Stimulated activated CD4-positive, alpha-beta T cell treated with anti-CD3 and anti-CD28 coated beads, Interleukin-12 subunit alpha, Interleukin-12 subunit beta, amount 100 ng/mL, for 48 hours (primary cell): Measurements from ENCODE around the gene KIR2DL1.
"Not testable (repeated sequence)": the region's sequence is repeated elsewhere in the genome, so short reads cannot be mapped to it uniquely, and the experiment has no call there.

Experiments used
- DNase-seq, 3 donors: peaks; one replicate each; pipeline ENCODE4 v3.0.0-alpha.2; 2020; ENCODE audit warnings: low read depth in 2 of 3, low spot score in 1 of 3

KIR2DL1 gene

GRCh38 chr19:54817670-54818536 is 48.3 kb downstream of the KIR2DL1 start:
- DNase-seq: no peak

GRCh38 chr19:54824416-54824815 is 54.8 kb downstream of the KIR2DL1 start:
- DNase-seq: not testable (repeated sequence)

GRCh38 chr19:54825326-54825725 is 55.7 kb downstream of the KIR2DL1 start:
- DNase-seq: not testable (repeated sequence)

GRCh38 chr19:54828064-54828463 is 58.5 kb downstream of the KIR2DL1 start:
- not testable (repeated sequence) for DNase-seq

- not testable (repeated sequence) for DNase-seq
Measured at GRCh38 chr19:54832496-54832895, 62.9 kb downstream of the KIR2DL1 start, which contains the start of gene KIR2DS4. TSS of gene KIR2DS4 (plus strand) at chr19:54832676.
